ENCODE measurements around the gene TMEM181. TPM values are rescaled to one million over a fixed set of nuclear protein-coding genes. Genes with fewer than 3 reads are reported as not detected.

The TMEM181 gene
- total RNA-seq, 1 donor from 2014 or later, result 31.0 TPM

DNA sequence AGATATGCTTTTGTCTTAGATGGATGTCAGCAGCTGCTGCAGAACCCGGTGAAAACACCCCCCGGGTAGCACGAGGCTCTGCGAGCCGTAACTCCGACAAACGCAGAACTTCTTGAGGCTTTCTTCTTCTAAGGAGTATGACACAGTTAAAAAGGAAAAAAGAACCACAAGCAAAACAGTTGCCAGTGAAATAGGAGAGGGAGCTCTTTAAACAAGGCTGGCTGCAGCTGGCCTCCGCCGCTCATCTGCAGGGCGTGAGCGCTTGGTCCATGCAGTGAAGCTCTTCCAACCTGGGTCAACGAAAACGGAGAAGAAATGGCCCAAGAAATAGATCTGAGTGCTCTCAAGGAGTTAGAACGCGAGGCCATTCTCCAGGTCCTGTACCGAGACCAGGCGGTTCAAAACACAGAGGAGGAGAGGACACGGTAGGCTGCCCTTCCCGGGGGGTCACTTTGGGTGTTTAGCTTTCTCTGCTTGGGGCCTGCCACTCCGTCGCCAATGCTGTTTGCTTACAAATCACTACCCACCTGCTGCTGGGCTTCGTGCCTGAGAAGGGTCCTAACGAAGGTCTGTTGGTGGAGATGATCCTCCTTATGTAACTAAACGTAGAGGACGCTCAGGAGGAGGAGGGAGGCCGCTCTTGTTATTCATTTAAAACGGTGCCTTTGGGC, 103.2 kb downstream of the TMEM181 start:
- peaks cover 8% of the 10 kb centered on the region for H3K36me3 Mint-ChIP-seq (ENCODE audit: low read depth, unreplicated experiment)
- peaks cover 3% of the 10 kb centered on the region for H3K9me3 Mint-ChIP-seq (ENCODE audit: unreplicated experiment)
- no peaks in the 10 kb centered on the region for H3K36me3 ChIP-seq (ENCODE audit: insufficient read depth, low read length)
- H3K4me1 Mint-ChIP-seq (ENCODE audit: low read depth, unreplicated experiment), result no peaks in the 10 kb centered on the region
- H3K4me3 ChIP-seq (ENCODE audit: insufficient read depth, low read depth, low read length), result no peak overlapping the region
- H3K27ac ChIP-seq (ENCODE audit: low read depth, low read length), result no peak overlapping the region
- H3K27ac Mint-ChIP-seq (ENCODE audit: unreplicated experiment), result no peak overlapping the region
- H4K20me1 ChIP-seq (ENCODE audit: insufficient read depth, low read length), result no peaks in the 10 kb centered on the region
- H3K4me3 Mint-ChIP-seq (ENCODE audit: unreplicated experiment), result no peak overlapping the region
- peaks cover 38% of the 10 kb centered on the region for H3K27me3 Mint-ChIP-seq (ENCODE audit: low read depth, unreplicated experiment)
- no peaks in the 10 kb centered on the region for H3K4me1 ChIP-seq (ENCODE audit: insufficient read depth, low read length)
- H3K9ac ChIP-seq (ENCODE audit: low read length), result no peak overlapping the region
- DNase-seq (ENCODE audit: low read depth), result peak; percentile 69
- TF ChIP-seq, protein P1, sequence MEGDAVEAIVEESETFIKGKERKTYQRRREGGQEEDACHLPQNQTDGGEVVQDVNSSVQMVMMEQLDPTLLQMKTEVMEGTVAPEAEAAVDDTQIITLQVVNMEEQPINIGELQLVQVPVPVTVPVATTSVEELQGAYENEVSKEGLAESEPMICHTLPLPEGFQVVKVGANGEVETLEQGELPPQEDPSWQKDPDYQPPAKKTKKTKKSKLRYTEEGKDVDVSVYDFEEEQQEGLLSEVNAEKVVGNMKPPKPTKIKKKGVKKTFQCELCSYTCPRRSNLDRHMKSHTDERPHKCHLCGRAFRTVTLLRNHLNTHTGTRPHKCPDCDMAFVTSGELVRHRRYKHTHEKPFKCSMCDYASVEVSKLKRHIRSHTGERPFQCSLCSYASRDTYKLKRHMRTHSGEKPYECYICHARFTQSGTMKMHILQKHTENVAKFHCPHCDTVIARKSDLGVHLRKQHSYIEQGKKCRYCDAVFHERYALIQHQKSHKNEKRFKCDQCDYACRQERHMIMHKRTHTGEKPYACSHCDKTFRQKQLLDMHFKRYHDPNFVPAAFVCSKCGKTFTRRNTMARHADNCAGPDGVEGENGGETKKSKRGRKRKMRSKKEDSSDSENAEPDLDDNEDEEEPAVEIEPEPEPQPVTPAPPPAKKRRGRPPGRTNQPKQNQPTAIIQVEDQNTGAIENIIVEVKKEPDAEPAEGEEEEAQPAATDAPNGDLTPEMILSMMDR (IDR thresholded peaks at IDR 0.05; ENCODE audit: insufficient read depth, low read depth, low read length), result no peak
- FAIRE-seq, result no peak
- no peaks in the 10 kb centered on the region for H3K9me3 ChIP-seq (ENCODE audit: insufficient read depth, low read depth, low read length)
- no peaks in the 10 kb centered on the region for H3K79me2 ChIP-seq (ENCODE audit: insufficient read depth, low read length)
- H2AFZ ChIP-seq (ENCODE audit: low read depth, low read length), result no peak overlapping the region
- H3K27me3 ChIP-seq (ENCODE audit: insufficient read depth, low read length), result peaks cover 8% of the 10 kb centered on the region
- H3K4me2 ChIP-seq (ENCODE audit: low read length), result peak overlapping the region; percentile 1

DNA sequence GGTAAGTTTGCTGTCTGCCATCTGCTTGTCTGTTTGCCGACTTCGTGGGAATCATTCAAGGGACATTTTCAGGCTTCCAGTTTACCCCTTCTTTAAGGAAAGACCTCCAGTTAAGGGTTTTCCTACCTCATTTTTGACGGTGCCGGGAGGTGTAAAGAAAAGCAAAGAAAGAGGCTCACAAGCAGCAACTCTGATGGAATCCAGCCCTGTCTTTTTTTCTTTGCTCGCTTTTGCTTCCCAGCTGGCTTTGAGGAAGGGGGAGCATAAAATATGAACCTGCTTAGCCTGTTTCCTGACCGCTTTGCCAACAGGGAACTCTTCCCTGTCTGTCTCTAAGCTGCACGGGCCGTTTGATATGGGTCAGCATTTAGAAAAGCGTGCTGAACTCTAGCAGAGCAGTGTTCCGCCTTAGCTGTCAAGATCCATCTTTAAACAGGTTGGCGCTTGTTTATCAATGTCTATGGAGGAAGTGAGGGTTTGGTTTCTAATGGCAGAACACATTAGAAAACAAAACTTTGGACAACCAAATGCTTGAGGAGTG, 103.8 kb downstream of the TMEM181 start:
- FAIRE-seq (no peak), DNase-seq (ENCODE audit: low read depth) (no peak)
- Mint-ChIP-seq H3K4me3 (ENCODE audit: unreplicated experiment) (no peak overlapping the region), H3K27ac (ENCODE audit: unreplicated experiment) (no peak overlapping the region), H3K9me3 (ENCODE audit: unreplicated experiment) (peaks cover 3% of the 10 kb centered on the region), H3K27me3 (ENCODE audit: low read depth, unreplicated experiment) (peaks cover 42% of the 10 kb centered on the region), H3K36me3 (ENCODE audit: low read depth, unreplicated experiment) (peaks cover 8% of the 10 kb centered on the region), H3K4me1 (ENCODE audit: low read depth, unreplicated experiment) (no peaks in the 10 kb centered on the region)
- Histone ChIP-seq H3K4me1 (ENCODE audit: insufficient read depth, low read length) (no peaks in the 10 kb centered on the region), H3K4me3 (ENCODE audit: insufficient read depth, low read depth, low read length) (no peak overlapping the region), H3K4me2 (ENCODE audit: low read length) (no peak overlapping the region), H3K27ac (ENCODE audit: low read depth, low read length) (no peak overlapping the region), H3K9ac (ENCODE audit: low read length) (no peak overlapping the region), H3K9me3 (ENCODE audit: insufficient read depth, low read depth, low read length) (no peaks in the 10 kb centered on the region), H4K20me1 (ENCODE audit: insufficient read depth, low read length) (no peaks in the 10 kb centered on the region), H2AFZ (ENCODE audit: low read depth, low read length) (no peak overlapping the region), H3K36me3 (ENCODE audit: insufficient read depth, low read length) (no peaks in the 10 kb centered on the region), H3K27me3 (ENCODE audit: insufficient read depth, low read length) (peaks cover 8% of the 10 kb centered on the region), H3K79me2 (ENCODE audit: insufficient read depth, low read length) (no peaks in the 10 kb centered on the region)
- no peak for TF ChIP-seq EZH2 (IDR thresholded peaks at IDR 0.05; ENCODE audit: insufficient read depth, low read length)
- TF ChIP-seq, protein P1 (IDR thresholded peaks at IDR 0.05; ENCODE audit: insufficient read depth, low read depth, low read length), result no peak

DNA sequence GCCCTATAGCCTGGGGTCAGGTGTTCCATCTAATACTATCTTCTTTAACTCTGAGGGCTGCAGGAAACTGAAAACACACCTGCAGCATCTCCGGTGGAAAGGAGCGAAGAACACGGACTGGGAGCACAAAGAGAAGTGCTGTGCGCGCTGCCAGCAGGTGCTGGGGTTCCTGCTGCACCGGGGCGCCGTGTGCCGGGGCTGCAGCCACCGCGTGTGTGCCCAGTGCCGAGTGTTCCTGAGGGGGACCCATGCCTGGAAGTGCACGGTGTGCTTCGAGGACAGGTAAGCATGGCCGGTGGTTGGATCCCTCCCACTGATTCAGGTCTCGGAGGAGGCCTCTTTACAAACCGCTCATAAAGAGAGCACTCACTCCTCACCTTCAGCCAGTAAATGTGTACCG, 105.4 kb downstream of the TMEM181 start:
- Histone ChIP-seq H3K79me2 (ENCODE audit: insufficient read depth, low read length) (no peaks in the 10 kb centered on the region), H3K4me3 (ENCODE audit: insufficient read depth, low read depth, low read length) (no peak overlapping the region), H2AFZ (ENCODE audit: low read depth, low read length) (no peak overlapping the region), H3K4me1 (ENCODE audit: insufficient read depth, low read length) (peaks cover 2% of the 10 kb centered on the region), H4K20me1 (ENCODE audit: insufficient read depth, low read length) (no peaks in the 10 kb centered on the region), H3K36me3 (ENCODE audit: insufficient read depth, low read length) (no peaks in the 10 kb centered on the region), H3K4me2 (ENCODE audit: low read length) (no peak overlapping the region), H3K27ac (ENCODE audit: low read depth, low read length) (no peak overlapping the region), H3K9me3 (ENCODE audit: insufficient read depth, low read depth, low read length) (no peaks in the 10 kb centered on the region), H3K9ac (ENCODE audit: low read length) (no peak overlapping the region), H3K27me3 (ENCODE audit: insufficient read depth, low read length) (peaks cover 8% of the 10 kb centered on the region)
- Mint-ChIP-seq H3K27me3 (ENCODE audit: low read depth, unreplicated experiment) (peaks cover 45% of the 10 kb centered on the region), H3K4me3 (ENCODE audit: unreplicated experiment) (no peak overlapping the region), H3K36me3 (ENCODE audit: low read depth, unreplicated experiment) (peaks cover 8% of the 10 kb centered on the region), H3K9me3 (ENCODE audit: unreplicated experiment) (peaks cover 3% of the 10 kb centered on the region), H3K4me1 (ENCODE audit: low read depth, unreplicated experiment) (peaks cover 4% of the 10 kb centered on the region), H3K27ac (ENCODE audit: unreplicated experiment) (no peak overlapping the region)
- DNase-seq (ENCODE audit: low read depth), result no peak
- no peak for FAIRE-seq
- TF ChIP-seq, protein P1 (IDR thresholded peaks at IDR 0.05; ENCODE audit: insufficient read depth, low read depth, low read length), result no peak
- TF ChIP-seq EZH2 (IDR thresholded peaks at IDR 0.05; ENCODE audit: insufficient read depth, low read length), result no peak
